A549 (cell line): ENCODE results near the gene TCF20.

ENCODE experiments used
- BHLHE40 ChIP-seq: IDR thresholded peaks from 2 replicates; pipeline ENCODE4 v1.6.1; 2012; ENCODE audit warnings: low read depth, low read length, inconsistent platforms
- CEBPB ChIP-seq, 2 experiments: fragments of >200 bp in 1 of 2; sonication (Bioruptor Twin) in 1 of 2; formaldehyde crosslinking in 1 of 2; IDR thresholded peaks; 2 replicates each; pipeline ENCODE4 v1.6.1; 2012 to 2016
- CTCF ChIP-seq: fragments of >200 bp; sonication (Bioruptor Twin); formaldehyde crosslinking; IDR thresholded peaks from 3 replicates; pipeline ENCODE4 v1.5.1; 2016
- E2F6 ChIP-seq: IDR thresholded peaks from 2 replicates; pipeline ENCODE4 v1.6.1; 2012; ENCODE audit warnings: low read depth, borderline replicate concordance
- EHMT2 ChIP-seq: fragments of 200-600 bp; sonication (generic); IDR thresholded peaks from 2 replicates; pipeline ENCODE4 v1.6.1; 2016; ENCODE audit warnings: antibody characterized with exemption, low read depth, mild to moderate bottlenecking, moderate library complexity
- EP300 ChIP-seq, 2 experiments: fragments of >200 bp; sonication (Bioruptor Twin); formaldehyde crosslinking; IDR thresholded peaks; 2 replicates in 1 of 2; 3 replicates in 1 of 2; pipeline ENCODE4 v1.6.1; 2016 to 2017
- HDAC2 ChIP-seq: fragments of 200-600 bp; sonication (generic); IDR thresholded peaks from 2 replicates; pipeline ENCODE4 v1.6.1; 2016
- KDM5A ChIP-seq: fragments of 200-600 bp; sonication (generic); IDR thresholded peaks from 2 replicates; pipeline ENCODE4 v1.6.1; 2016; ENCODE audit warnings: antibody characterized with exemption, mild to moderate bottlenecking
- RFX5 ChIP-seq: fragments of 450-650 bp; IDR thresholded peaks from 2 replicates; pipeline ENCODE4 v1.7.1; 2014; ENCODE audit warnings: antibody characterized with exemption, mild to moderate bottlenecking, moderate library complexity
- RNF2 ChIP-seq: fragments of 200-600 bp; sonication (generic); IDR thresholded peaks from 2 replicates; pipeline ENCODE4 v1.6.1; 2016; ENCODE audit warnings: low read depth, mild to moderate bottlenecking, antibody characterized with exemption, moderate library complexity, borderline replicate concordance
- SMC3 ChIP-seq: fragments of >200 bp; sonication (Bioruptor Twin); formaldehyde crosslinking; IDR thresholded peaks from 3 replicates; pipeline ENCODE4 v1.6.1; 2018; ENCODE audit warnings: inconsistent platforms
- ZNF302 ChIP-seq: fragments of 250-450 bp; sonication (Bioruptor Pico); IDR thresholded peaks from 2 replicates; pipeline ENCODE4 v1.9.0; 2021; ENCODE audit warnings: inconsistent platforms, mild to moderate bottlenecking, moderate library complexity
- TF ChIP-seq, protein P1 (sequence below): fragments of 200-600 bp; sonication (generic); IDR thresholded peaks from 2 replicates; pipeline ENCODE4 v1.6.1; 2016; ENCODE audit warnings: antibody characterized with exemption, mild to moderate bottlenecking, moderate library complexity

DNA sequence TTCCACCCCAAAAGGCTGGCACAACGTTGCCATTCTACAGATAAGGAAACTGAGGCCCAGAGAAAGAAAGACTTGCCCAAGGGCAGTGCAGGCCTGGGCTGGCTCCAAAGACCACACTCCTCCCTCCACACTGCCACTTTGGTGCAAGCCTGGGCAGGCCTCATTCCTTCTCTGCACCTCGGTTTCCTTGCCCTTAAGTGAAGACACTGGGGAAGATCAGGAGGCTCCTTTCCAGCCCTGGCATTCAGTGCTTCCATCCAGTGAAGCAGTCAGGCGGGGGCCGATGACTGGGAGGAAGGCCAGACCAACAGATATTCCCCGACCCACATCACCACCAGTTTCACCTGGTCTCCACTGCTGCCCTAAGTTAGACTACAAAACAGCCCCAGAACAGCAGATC is 18.3 kb upstream of the TCF20 start:
- TF ChIP-seq CEBPB (IDR thresholded peaks at IDR 0.05) = no peak
- TF ChIP-seq CTCF = no peak
- no peak for TF ChIP-seq EP300 (IDR thresholded peaks at IDR 0.05)
- TF ChIP-seq BHLHE40 = no peak
- TF ChIP-seq RNF2 = no peak
- TF ChIP-seq HDAC2 = no peak
- no peak for TF ChIP-seq RFX5
- no peak for TF ChIP-seq SMC3
- TF ChIP-seq, protein P1, sequence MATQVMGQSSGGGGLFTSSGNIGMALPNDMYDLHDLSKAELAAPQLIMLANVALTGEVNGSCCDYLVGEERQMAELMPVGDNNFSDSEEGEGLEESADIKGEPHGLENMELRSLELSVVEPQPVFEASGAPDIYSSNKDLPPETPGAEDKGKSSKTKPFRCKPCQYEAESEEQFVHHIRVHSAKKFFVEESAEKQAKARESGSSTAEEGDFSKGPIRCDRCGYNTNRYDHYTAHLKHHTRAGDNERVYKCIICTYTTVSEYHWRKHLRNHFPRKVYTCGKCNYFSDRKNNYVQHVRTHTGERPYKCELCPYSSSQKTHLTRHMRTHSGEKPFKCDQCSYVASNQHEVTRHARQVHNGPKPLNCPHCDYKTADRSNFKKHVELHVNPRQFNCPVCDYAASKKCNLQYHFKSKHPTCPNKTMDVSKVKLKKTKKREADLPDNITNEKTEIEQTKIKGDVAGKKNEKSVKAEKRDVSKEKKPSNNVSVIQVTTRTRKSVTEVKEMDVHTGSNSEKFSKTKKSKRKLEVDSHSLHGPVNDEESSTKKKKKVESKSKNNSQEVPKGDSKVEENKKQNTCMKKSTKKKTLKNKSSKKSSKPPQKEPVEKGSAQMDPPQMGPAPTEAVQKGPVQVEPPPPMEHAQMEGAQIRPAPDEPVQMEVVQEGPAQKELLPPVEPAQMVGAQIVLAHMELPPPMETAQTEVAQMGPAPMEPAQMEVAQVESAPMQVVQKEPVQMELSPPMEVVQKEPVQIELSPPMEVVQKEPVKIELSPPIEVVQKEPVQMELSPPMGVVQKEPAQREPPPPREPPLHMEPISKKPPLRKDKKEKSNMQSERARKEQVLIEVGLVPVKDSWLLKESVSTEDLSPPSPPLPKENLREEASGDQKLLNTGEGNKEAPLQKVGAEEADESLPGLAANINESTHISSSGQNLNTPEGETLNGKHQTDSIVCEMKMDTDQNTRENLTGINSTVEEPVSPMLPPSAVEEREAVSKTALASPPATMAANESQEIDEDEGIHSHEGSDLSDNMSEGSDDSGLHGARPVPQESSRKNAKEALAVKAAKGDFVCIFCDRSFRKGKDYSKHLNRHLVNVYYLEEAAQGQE = no peak
- no peak for TF ChIP-seq EHMT2
- TF ChIP-seq E2F6 = no peak
- no peak for TF ChIP-seq KDM5A
- no peak for TF ChIP-seq ZNF302 (CRISPR knock-in tag)
